HepG2 (cell line): ENCODE measurements around the gene ZNF431. TPM values are rescaled to one million over a fixed set of nuclear protein-coding genes. Genes with fewer than 3 reads are reported as not detected.
A peak's percentile ranks its signal among the peaks of the same experiment; 100 is the strongest.

Experiments
- AFF4 ChIP-seq: sonication (generic); formaldehyde crosslinking; IDR thresholded peaks from 2 replicates; pipeline ENCODE4 v1.4.0; 2020; ENCODE audit warnings: missing genetic modification reagents
- ARNT ChIP-seq: fragments of 450-650 bp; IDR thresholded peaks from 2 replicates; pipeline ENCODE4 v1.6.1; 2017
- CBFB ChIP-seq: sonication (generic); formaldehyde crosslinking; IDR thresholded peaks from 2 replicates; pipeline ENCODE4 v1.4.0; 2020; ENCODE audit warnings: missing genetic modification reagents
- CENPT ChIP-seq: sonication (generic); formaldehyde crosslinking; IDR thresholded peaks from 2 replicates; pipeline ENCODE4 v1.8.0; 2022; ENCODE audit warnings: low read depth, mild to moderate bottlenecking, moderate library complexity, missing genetic modification reagents
- HOXA9 ChIP-seq: sonication (generic); formaldehyde crosslinking; IDR thresholded peaks from 2 replicates; pipeline ENCODE4 v1.8.1; 2022; ENCODE audit warnings: missing genetic modification reagents, mild to moderate bottlenecking, moderate library complexity, borderline replicate concordance
- MTA1 ChIP-seq: sonication (generic); formaldehyde crosslinking; IDR thresholded peaks from 2 replicates; pipeline ENCODE4 v1.4.0; 2020; ENCODE audit warnings: missing genetic modification reagents, mild to moderate bottlenecking, borderline replicate concordance
- MZF1 ChIP-seq: sonication (generic); formaldehyde crosslinking; IDR thresholded peaks from 2 replicates; pipeline ENCODE4 v1.8.1; 2023; ENCODE audit warnings: mild to moderate bottlenecking, missing genetic modification reagents, borderline replicate concordance
- NFE2L2 ChIP-seq: fragments of 150-350 bp; IDR thresholded peaks from 2 replicates; pipeline ENCODE4 v1.6.1; 2014; ENCODE audit warnings: low read length
- NPAS2 ChIP-seq: sonication (generic); formaldehyde crosslinking; IDR thresholded peaks from 2 replicates; pipeline ENCODE4 v1.8.0; 2022; ENCODE audit warnings: mild to moderate bottlenecking, missing genetic modification reagents, borderline replicate concordance
- NRL ChIP-seq: sonication (generic); formaldehyde crosslinking; IDR thresholded peaks from 2 replicates; pipeline ENCODE4 v1.5.0; 2020; ENCODE audit warnings: missing genetic modification reagents, mild to moderate bottlenecking, moderate library complexity, borderline replicate concordance
- PAX8 ChIP-seq: sonication (generic); formaldehyde crosslinking; IDR thresholded peaks from 2 replicates; pipeline ENCODE4 v1.8.0; 2022; ENCODE audit warnings: mild to moderate bottlenecking, missing genetic modification reagents, borderline replicate concordance
- TGIF2 ChIP-seq: IDR thresholded peaks from 2 replicates; pipeline ENCODE4 v1.6.1; 2016; ENCODE audit warnings: control low read depth, missing compliant biosample characterization
- ZGPAT ChIP-seq: IDR thresholded peaks from 2 replicates; pipeline ENCODE4 v1.6.1; 2016; ENCODE audit warnings: mild to moderate bottlenecking
- ZNF232 ChIP-seq: sonication (generic); formaldehyde crosslinking; IDR thresholded peaks from 2 replicates; pipeline ENCODE4 v1.4.0; 2020; ENCODE audit warnings: missing genetic modification reagents, borderline replicate concordance
- ZNF343 ChIP-seq: sonication (generic); formaldehyde crosslinking; IDR thresholded peaks from 2 replicates; pipeline ENCODE4 v1.4.0; 2020; ENCODE audit warnings: mild to moderate bottlenecking, missing genetic modification reagents
- ZNF484 ChIP-seq: sonication (generic); formaldehyde crosslinking; IDR thresholded peaks from 2 replicates; pipeline ENCODE4 v1.5.1; 2020; ENCODE audit warnings: mild to moderate bottlenecking, low read depth, missing genetic modification reagents, borderline replicate concordance
- ZNF562 ChIP-seq: sonication (generic); formaldehyde crosslinking; IDR thresholded peaks from 2 replicates; pipeline ENCODE4 v1.8.0; 2022; ENCODE audit warnings: missing genetic modification reagents, borderline replicate concordance
- ZNF576 ChIP-seq: sonication (generic); formaldehyde crosslinking; IDR thresholded peaks from 2 replicates; pipeline ENCODE4 v1.4.0; 2020; ENCODE audit warnings: mild to moderate bottlenecking, missing genetic modification reagents
- ZNF614 ChIP-seq: IDR thresholded peaks from 2 replicates; pipeline ENCODE4 v1.6.1; 2018; ENCODE audit warnings: missing biosample characterization, missing genetic modification reagents, inconsistent platforms, borderline replicate concordance
- ZNF652 ChIP-seq: IDR thresholded peaks from 2 replicates; pipeline ENCODE4 v1.6.1; 2016; ENCODE audit warnings: low read depth, borderline replicate concordance
- ZNF709 ChIP-seq: sonication (generic); formaldehyde crosslinking; IDR thresholded peaks from 2 replicates; pipeline ENCODE4 v1.5.0; 2020; ENCODE audit warnings: mild to moderate bottlenecking, missing genetic modification reagents
- ZNF713 ChIP-seq: sonication (generic); formaldehyde crosslinking; IDR thresholded peaks from 2 replicates; pipeline ENCODE4 v1.4.0; 2020; ENCODE audit warnings: mild to moderate bottlenecking, missing genetic modification reagents
- ZNF766 ChIP-seq: sonication (generic); formaldehyde crosslinking; IDR thresholded peaks from 2 replicates; pipeline ENCODE4 v1.5.0; 2020; ENCODE audit warnings: missing genetic modification reagents, borderline replicate concordance
- ZSCAN12 ChIP-seq: sonication (generic); formaldehyde crosslinking; IDR thresholded peaks from 2 replicates; pipeline ENCODE4 v1.9.0; 2021; ENCODE audit warnings: mild to moderate bottlenecking, missing genetic modification reagents
- polyA plus RNA-seq, 8 experiments: library from polyadenylated mRNA; depleted of rRNA in 3 of 8; stranded (reverse) in 7 of 8; unstranded in 1 of 8; fragments of >200 nt; fragmentation: Illumina TruSeq in 4 of 8; extraction: Trizol in 4 of 8; gene quantifications; 2 replicates each; pipeline versions ENCODE4 v1.2.1 to v1.2.3, GENCODE V29; 2011 to 2016; ENCODE audit warnings: low read depth in 4 of 8, missing spikeins in 1 of 8, mixed read lengths in 1 of 8; ENCODE audit not compliant: insufficient read depth in 1 of 8
- total RNA-seq, 5 experiments: library from RNA; depleted of rRNA; stranded (reverse); fragments of >200 nt; fragmentation: Illumina TruSeq; extraction: Trizol; gene quantifications; 2 replicates each; pipeline ENCODE4 v1.2.3, GENCODE V29; 2016; ENCODE audit warnings: low read depth in 1 of 5

The ZNF431 gene
- total and polyA plus RNA-seq, 2 of the 13 experiments (the other 11 are each of a cell fraction or from before 2014, with no cell fraction given) = 4.4 to 11.8 TPM

GRCh38 chr19:21141787-21142464 lies at the start of gene ZNF431 (continued):
- TF ChIP-seq ZNF709 (CRISPR knock-in tag) (no peak), CBFB (CRISPR knock-in tag) (no peak), AFF4 (CRISPR knock-in tag) (no peak), ZNF614 (CRISPR knock-in tag) (no peak), ARNT (no peak), ZNF562 (no peak), ZNF652 (no peak), ZNF232 (CRISPR knock-in tag) (no peak), ZNF343 (CRISPR knock-in tag) (0 out of 2 replicates have a peak, but pooled peaks have one; percentile 36), ZNF576 (no peak), HOXA9 (CRISPR knock-in tag) (no peak), NPAS2 (no peak), ZNF484 (CRISPR knock-in tag) (no peak), NFE2L2 (no peak), ZNF713 (no peak), PAX8 (CRISPR knock-in tag) (peak; percentile 80; the same call in 1 of the 2 replicates), TGIF2 (CRISPR knock-in tag) (peak; percentile 63; the same call in 1 of the 2 replicates), ZNF766 (CRISPR knock-in tag) (no peak), ZGPAT (no peak; the same call in 1 of the 2 replicates), MTA1 (CRISPR knock-in tag) (no peak), ZSCAN12 (no peak), NRL (CRISPR knock-in tag) (peak; percentile 77; the same call in 1 of the 2 replicates), MZF1 (CRISPR knock-in tag) (no peak), CENPT (no peak)
